ENCODE data around the gene TOP2B. TPM values are rescaled to one million over a fixed set of nuclear protein-coding genes. Genes with fewer than 3 reads are reported as not detected.

Gene TOP2B
- polyA plus RNA-seq, 1 donor = 112 TPM

- DNase-seq = no peak
Observed at GRCh38 chr3:25674670-25675069, 10.0 kb upstream of the TOP2B start.

- no peak for DNase-seq
Observed at GRCh38 chr3:25673738-25674298, 9.1 kb upstream of the TOP2B start.

- DNase-seq = no peak
Observed at GRCh38 chr3:25665315-25666280, 891 bp upstream of the TOP2B start.

GRCh38 chr3:25663869-25664811 lies 567 bp downstream of the TOP2B start:
- DNase-seq = peak; percentile 70

- DNase-seq = peak; percentile 34
Observed at GRCh38 chr3:25663347-25663868, 1.3 kb downstream of the TOP2B start.

GRCh38 chr3:25662736-25663320 lies 1.9 kb downstream of the TOP2B start:
- DNase-seq = no peak

GRCh38 chr3:25661694-25662437 lies 2.8 kb downstream of the TOP2B start:
- DNase-seq = no peak

- DNase-seq = no peak
Observed at GRCh38 chr3:25658836-25659235, 5.9 kb downstream of the TOP2B start.

- DNase-seq = no peak
Observed at GRCh38 chr3:25657293-25657692, 7.4 kb downstream of the TOP2B start.

- no peak for DNase-seq
Observed at GRCh38 chr3:25655659-25656058, 9.0 kb downstream of the TOP2B start.

- DNase-seq = no peak
Observed at GRCh38 chr3:25654576-25654975, 10.1 kb downstream of the TOP2B start.

- DNase-seq = no peak
Observed at GRCh38 chr3:25653322-25653721, 11.4 kb downstream of the TOP2B start.

GRCh38 chr3:25652921-25653320 lies 11.8 kb downstream of the TOP2B start:
- DNase-seq = no peak

GRCh38 chr3:25648925-25649830 lies 15.5 kb downstream of the TOP2B start:
- no peak for DNase-seq

- DNase-seq = peak; percentile 51
Observed at GRCh38 chr3:25648107-25648535, 16.6 kb downstream of the TOP2B start.

GRCh38 chr3:25635038-25635437 lies 29.7 kb downstream of the TOP2B start:
- no peak for DNase-seq

- no peak for DNase-seq
Observed at GRCh38 chr3:25633919-25634318, 30.8 kb downstream of the TOP2B start.

GRCh38 chr3:25631989-25632388 lies 32.7 kb downstream of the TOP2B start:
- DNase-seq = no peak

GRCh38 chr3:25621087-25621486 lies 43.6 kb downstream of the TOP2B start:
- DNase-seq = no peak

GRCh38 chr3:25620493-25620892 lies 44.2 kb downstream of the TOP2B start:
- no peak for DNase-seq

Data from hindlimb muscle (tissue), 1 donor.